NT2/D1 (cell line): Measurements from ENCODE around the gene MAD1L1.

ENCODE experiments used
- SUZ12 ChIP-seq: IDR thresholded peaks from 2 replicates; pipeline ENCODE4 v1.6.1; 2011; ENCODE audit not compliant: insufficient read length, insufficient read depth; ENCODE audit errors: extremely low read depth
- YY1 ChIP-seq: IDR thresholded peaks from 2 replicates; pipeline ENCODE4 v1.6.1; 2011; ENCODE audit not compliant: insufficient read length, insufficient read depth
- ZNF274 ChIP-seq: IDR thresholded peaks from 2 replicates; pipeline ENCODE4 v1.6.1; 2011; ENCODE audit warnings: mild to moderate bottlenecking, low read depth, low read length

DNA sequence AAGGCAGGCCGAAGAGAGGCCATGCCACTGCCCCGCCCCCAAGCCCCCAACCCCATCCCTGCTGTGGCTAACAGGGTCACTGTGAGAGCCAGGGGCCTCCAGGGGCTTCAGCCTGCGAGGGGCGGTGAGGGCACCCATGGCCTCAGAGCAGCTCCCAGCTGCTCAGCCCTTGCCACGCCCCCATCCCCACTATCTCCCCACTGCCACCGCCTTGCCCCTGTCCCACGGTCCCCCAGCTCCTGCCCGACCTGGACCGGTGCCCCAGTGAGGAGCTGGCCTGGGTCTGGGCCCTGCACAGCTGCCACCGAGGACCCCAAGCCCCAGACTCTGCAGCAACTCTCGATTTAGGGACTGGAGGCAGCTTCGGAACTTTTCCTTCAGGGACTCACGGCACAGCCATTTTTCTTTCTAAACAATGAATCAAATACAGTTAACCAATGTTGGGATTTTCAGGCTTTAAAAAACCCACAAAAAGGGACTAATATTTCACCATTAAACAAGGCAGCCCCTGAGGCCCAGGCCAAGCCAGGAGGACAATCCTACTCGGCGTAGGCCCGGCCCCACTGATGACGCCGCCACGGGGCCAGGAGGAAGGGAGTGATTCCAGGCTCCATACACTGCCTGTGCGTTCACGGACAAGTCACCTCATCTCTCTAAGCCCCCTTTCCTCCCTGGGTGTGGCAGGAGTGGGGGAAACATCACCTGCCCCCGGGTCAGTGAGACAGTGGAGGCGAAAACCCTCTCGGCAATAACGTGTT, 325.6 kb downstream of the MAD1L1 start:
- TF ChIP-seq ZNF274 (no peak), SUZ12 (no peak), YY1 (no peak)
